Measurements from ENCODE around the gene SCAI.
"Not testable (repeated sequence)": the region's sequence is repeated elsewhere in the genome, so short reads cannot be mapped to it uniquely, and the experiment has no call there.

Gene SCAI

DNA sequence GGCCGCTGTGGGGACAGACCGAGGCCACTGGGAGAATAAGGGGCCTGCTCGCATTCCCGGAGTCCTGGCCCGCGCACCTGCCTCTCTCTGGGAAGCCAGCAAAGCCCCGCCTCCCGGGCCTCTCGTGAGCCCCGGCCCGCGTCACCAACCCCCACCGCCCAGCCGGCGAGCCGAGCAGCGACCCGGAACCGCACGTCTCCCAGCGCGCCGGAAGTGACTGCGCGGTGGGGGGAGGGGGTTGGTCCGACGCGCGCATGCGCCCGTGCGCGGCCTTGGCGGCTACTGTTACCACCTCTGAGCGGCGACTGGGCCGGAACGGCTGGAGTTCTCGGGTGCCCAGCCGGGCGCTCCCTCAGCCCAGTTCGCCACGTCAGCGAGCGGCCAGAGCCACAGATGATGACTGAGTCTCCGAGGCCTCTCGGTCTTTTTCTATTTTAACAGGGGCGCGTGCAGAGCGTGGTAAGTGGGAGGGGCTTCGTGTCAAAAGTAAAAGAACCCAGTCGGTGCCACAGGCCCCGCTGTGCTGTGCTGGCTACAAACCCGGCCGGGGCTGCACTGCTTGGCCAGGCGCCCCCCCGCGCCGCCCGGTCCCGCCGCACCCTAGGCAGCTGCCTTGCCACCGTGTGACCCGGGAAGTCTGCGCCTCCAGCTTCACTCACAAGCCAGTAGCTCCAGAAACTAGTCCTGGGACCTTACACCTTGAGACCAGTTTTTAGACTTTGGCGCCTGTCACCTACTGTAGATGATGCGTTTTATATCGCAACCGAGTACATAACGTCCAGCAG lies 202.2 kb downstream of the SCAI start, which contains the start of gene GOLGA1:
Gene GOLGA1 (minus strand): TSS at position 190 of the 785 bp plus-strand sequence. CDS start 2,372 bp downstream, outside the sequence.
- peak; percentile 89 for DNase-seq

GRCh38 chr9:124940521-124940893 lies 202.8 kb downstream of the SCAI start:
- no peak for DNase-seq

DNA sequence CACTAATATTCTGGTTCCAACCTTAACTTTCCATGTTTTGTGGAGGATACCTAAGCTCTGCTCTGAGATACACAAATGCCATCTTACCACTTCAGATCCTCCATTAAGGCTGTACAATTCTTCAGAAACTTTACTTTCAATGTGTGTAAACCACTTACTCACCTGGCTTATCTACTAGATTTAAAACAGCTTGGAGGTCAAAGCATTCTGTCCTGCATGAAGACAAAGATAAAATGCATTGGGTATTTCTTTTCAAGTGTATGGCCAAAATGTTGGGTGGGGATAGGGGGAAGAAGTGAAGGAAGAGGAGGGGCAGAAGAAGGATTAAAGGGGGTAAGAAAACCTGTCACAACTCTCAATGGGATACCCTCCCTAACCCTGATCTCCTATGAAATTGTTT lies 203.4 kb downstream of the SCAI start:
- no peak for DNase-seq

DNA sequence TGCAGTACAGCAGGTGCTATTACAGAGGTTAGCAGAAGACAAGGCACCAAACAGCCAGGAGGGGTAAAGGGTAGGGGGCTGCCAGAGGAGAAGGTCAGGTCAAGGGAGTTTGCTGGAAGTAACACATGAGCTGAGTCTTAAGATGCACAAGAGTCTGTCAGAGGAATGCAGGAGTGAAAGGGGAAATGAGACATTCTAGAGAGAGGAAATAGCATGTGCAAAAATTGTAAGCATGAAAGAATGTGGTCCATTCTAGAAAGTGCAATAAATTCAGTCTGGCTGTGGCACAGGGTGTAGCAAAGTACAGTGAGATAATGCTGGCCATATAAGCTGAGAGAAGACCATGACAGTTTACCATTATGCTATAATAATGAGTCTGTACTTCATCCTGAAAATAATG lies 209.0 kb downstream of the SCAI start:
- DNase-seq: no peak

GRCh38 chr9:124932333-124932732 lies 211.0 kb downstream of the SCAI start:
- DNase-seq: no peak

DNA sequence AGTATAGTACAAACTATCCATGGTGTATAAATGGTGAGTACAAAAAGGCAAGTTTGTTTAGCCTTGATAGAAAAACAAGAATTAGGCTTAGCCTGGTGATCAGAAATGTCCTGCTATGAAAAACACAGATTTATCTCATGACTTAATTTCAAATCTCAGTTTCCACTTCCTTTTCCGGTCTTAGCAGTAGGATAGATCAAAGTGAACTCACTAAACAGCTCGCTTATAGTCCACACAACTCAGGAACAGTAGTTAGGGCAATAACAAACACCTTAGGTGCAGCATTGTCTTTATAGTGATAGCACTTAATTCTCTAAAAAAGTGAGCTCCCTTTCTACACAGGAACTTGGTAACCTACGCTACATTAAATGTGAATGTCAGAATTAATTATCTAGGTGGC lies 213.9 kb downstream of the SCAI start:
- no peak for DNase-seq

DNA sequence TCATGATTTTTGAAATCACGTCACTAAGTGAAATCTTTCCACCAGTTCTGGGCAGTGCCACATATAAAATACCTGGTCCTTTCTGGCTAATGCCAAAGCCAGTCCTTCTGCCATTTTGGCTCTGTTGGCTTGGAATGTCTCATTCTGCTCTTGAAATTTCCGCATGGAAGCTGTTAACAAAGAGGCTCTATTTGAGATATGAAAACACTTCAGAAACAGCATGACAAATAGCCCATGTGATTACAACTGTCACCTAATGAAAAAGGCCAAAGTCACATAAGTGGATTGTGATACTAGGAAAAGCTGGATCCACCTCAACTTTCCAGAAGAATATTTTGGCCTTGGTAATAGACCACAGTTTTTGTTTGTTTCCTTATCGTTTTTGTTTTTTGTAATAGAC lies 215.2 kb downstream of the SCAI start:
- no peak for DNase-seq

GRCh38 chr9:124920394-124920793 lies 222.9 kb downstream of the SCAI start:
- DNase-seq: not testable (repeated sequence)

GRCh38 chr9:124914753-124915405 lies 228.4 kb downstream of the SCAI start:
- DNase-seq: no peak

- DNase-seq: no peak
Measured at GRCh38 chr9:124913378-124913777, 229.9 kb downstream of the SCAI start.

DNA sequence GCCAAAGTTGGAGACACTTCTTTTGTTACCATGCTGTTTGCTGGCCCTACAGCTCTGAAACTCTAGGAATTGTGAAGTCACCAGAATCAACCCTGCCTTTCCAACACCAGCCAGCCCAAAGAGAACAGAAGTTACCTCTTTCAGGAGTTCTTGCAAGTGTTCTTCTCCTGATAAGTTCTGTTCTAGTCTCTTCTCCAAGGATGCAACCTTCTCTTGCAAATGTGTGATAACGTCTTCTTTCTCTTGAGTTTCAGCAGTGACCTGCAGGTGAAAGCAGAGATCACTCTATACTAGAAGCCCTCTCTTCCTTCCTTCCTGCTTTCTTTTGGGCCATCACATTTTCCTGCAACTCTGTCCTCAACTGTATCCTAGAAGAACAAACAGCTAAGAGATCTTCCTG lies 231.6 kb downstream of the SCAI start:
- no peak for DNase-seq

DNA sequence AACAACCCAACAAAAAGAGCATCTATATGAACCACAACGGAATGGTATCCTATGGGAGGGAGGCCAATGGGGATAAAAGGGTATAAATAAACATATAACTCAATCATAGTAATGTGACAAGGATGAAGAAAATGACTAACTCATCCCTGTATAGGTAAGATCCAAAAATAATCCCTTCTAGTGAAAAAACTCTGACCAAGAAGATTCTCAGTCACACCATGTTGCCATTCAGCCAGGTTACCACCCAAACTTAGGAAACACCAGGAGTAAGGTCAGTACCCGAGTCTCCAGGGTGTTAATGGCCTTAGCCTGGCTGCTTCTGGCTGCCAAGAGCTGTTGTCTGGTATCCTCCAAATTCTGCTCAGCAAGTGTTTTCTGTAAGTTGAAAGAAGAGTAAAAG lies 235.2 kb downstream of the SCAI start:
- no peak for DNase-seq

- no peak for DNase-seq
Measured at GRCh38 chr9:124906966-124907365, 236.4 kb downstream of the SCAI start.

DNA sequence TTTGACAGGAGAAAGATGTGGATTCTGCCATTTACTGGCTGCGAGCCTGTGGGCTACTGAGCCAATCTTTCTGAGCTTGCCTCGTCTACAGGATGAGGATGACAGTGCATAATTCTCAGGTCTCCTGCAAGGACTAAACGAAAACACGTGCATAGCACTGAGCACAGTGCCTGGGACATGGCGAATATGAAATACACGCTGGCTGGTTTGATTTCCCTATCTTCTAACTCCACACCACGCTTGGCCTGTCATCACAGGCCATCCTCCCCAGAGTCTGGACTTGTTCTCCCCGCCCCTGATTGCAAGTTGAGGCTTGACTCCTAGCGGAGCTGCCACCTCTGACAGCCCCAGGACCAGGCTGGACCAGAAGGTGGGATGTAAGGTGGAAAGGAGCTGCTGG lies 243.5 kb downstream of the SCAI start:
- no peak for DNase-seq

DNA sequence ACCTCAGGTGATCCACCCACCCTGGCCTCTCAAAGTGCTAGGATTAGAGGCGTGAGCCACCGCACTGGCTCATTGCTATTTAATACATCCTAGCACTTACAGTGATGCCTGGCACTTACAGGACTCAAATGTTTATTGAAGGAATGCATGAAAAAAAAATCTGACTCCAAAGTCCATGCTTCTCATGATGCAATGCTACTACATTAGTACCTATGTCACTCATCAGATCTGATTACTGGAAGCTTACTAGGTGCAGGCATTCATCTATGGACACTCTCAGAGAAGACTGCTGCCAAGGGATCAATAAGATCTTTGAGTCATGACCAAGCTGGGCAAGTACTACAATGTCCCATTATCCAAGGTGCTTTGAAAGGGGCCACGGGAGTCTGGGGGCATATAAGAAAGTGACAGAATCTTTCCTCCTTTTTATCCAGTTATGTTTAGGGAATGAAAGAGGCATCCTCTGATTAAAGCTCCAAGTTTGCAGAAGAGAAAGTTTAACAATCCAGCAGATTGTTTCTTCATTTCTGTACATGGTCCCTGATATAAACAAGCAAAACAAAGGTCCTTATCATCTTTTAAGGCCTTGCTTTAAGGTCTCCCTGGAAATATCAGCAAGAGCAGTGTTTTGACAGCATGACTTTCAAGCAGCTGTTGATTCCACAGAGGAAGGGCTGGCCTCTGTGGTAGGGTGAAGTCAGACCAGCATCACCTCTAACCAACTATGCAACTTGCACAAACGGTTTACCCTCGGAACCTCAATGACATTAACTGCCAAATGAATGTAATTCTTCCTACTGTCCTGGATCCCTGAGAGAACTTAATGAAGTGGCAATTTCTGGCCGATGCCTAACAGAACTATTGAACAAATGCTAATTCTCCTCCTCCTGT lies 245.5 kb downstream of the SCAI start:
- no peak for DNase-seq

GRCh38 chr9:124894741-124895170 lies 248.6 kb downstream of the SCAI start:
- DNase-seq: no peak

GRCh38 chr9:124894035-124894740 lies 249.1 kb downstream of the SCAI start:
- no peak for DNase-seq

Data from activated CD4-positive, alpha-beta T cell treated with anti-CD3 and anti-CD28 coated beads for 1 hour (primary cell).